HL-60 (cell line): ENCODE results near the gene CERKL.

Experiments used
- CTCF ChIP-seq: IDR thresholded peaks from one replicate; pipeline ENCODE4 v1.5.1; 2011; ENCODE audit warnings: low read length, control low read depth, inconsistent platforms; ENCODE audit not compliant: insufficient read depth
- GABPA ChIP-seq: IDR thresholded peaks from 2 replicates; pipeline ENCODE4 v1.6.1; 2012; ENCODE audit warnings: low read depth
- POLR2AphosphoS5 ChIP-seq: IDR thresholded peaks from 2 replicates; pipeline ENCODE4 v1.6.1; 2012; ENCODE audit warnings: low read depth
- REST ChIP-seq: IDR thresholded peaks from 2 replicates; pipeline ENCODE4 v1.6.1; 2012; ENCODE audit warnings: low read depth; ENCODE audit not compliant: insufficient replicate concordance
- SPI1 ChIP-seq: IDR thresholded peaks from 2 replicates; pipeline ENCODE4 v1.6.1; 2012; ENCODE audit warnings: low read depth, mild to moderate bottlenecking, borderline replicate concordance

DNA sequence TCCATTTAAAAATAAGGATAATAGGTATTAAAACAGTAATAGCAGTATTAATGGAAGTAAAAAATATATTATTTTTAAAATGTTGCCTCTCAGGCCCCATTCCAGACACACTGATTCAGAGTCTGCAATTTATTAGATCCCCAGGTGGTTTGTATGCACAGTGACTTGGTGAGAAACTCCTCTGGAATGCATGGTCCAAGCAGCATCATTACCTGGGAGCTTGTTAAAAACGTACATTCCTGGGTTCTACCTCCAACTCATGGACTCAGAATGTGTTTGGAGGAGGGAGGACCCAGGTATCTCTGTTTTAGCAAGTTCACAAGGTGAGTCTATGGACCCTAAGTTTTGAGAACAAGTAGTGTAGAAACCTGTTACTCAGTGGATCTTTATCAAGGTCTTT, 104.1 kb downstream of the CERKL start:
- no peak for TF ChIP-seq REST
- TF ChIP-seq CTCF = no peak
- TF ChIP-seq GABPA = no peak
- no peak for TF ChIP-seq SPI1
- TF ChIP-seq POLR2AphosphoS5 = no peak
